Measurements from ENCODE around the gene SULT1C2.

GRCh38 chr2:108325756-108326155 is 37.1 kb downstream of the SULT1C2 start:
- TF ChIP-seq CTCF (IDR thresholded peaks at IDR 0.05; ENCODE audit: insufficient read depth, low read length) (no peak), POLR2AphosphoS5 (IDR thresholded peaks at IDR 0.05; ENCODE audit: low read depth) (no peak), REST (IDR thresholded peaks at IDR 0.05; ENCODE audit: insufficient replicate concordance, low read depth) (no peak), GABPA (IDR thresholded peaks at IDR 0.05; ENCODE audit: low read depth) (no peak)

Measured in HL-60 (cell line).